GM19035 (cell line): ENCODE measurements around the gene MS4A2.
"Not testable (repeated sequence)": the region's sequence is repeated elsewhere in the genome, so short reads cannot be mapped to it uniquely, and the experiment has no call there.

Experiments used
- ATAC-seq: cut with Tn5 transposase; IDR thresholded peaks from one replicate; pipeline ENCODE4 v1.9.1; 2021; ENCODE audit not compliant: unreplicated experiment

Gene MS4A2

DNA sequence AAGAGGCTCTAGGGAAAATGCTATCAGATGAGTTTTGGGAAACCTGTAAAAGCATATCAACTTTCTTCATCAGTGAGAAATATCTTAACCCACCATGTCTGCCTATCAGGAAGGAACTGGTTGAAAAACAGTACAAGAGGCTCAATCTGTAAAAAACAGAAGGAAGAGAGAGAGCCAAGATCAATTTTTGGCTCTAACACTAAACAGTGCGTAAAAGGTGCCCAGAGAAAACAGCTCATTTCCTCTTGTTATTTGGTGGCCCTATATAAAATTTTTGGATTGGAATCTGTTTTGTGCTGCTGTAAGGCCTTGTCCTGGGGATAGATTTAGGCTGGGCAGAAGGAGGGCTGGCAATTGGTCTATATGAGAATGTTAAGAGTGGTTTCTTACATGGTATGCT, 12.1 kb downstream of the MS4A2 start:
- ATAC-seq = no peak

DNA sequence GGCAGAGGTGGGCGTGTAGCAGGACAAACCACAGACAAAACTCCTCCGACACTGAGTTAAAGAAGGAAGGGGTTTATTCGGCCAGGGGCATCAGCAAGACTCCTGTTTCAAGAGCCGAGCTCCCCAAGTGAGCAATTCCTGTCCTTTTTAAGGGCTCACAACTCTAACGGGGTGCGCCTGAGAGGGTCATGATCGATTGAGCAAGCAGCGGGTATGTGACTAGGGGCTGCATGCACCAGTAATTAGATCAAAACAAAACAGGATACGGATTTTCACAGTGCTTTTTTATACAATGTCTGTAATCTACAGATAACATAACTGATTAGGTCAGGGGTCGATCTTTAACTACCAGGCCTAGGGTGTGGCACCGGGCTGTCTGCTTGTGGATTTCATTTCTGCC, 12.9 kb downstream of the MS4A2 start:
- not testable (repeated sequence) for ATAC-seq

DNA sequence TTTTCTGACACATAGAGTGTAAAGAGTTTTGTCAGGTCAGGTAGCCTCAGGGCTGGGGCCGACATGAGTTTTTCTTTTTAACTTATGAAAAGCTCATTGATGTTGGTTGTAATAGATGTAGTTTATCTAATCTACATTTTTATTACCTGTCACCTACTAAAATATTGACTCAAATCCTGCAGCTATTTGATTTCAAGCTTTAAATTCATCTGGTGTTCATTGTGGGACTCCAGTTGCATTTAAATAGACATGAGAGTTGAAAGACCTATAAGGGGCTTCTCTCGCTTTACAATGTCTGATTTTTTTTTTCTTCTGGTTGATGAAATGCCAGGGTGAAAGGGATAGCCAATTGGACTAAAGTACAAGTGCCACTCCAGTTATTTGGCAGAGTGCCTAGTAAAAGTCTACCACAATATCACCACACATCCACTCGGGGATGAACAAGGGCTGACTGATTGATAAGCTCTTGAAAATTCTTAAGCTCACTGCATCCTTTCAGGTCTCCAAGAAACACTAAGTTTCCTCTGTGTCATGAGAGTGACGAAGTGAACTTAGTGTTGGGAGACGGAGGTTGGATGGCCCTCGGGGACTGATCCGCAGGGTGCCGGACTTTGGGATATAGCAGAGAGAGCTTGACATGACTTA, 16.1 kb downstream of the MS4A2 start:
- ATAC-seq = not testable (repeated sequence)

DNA sequence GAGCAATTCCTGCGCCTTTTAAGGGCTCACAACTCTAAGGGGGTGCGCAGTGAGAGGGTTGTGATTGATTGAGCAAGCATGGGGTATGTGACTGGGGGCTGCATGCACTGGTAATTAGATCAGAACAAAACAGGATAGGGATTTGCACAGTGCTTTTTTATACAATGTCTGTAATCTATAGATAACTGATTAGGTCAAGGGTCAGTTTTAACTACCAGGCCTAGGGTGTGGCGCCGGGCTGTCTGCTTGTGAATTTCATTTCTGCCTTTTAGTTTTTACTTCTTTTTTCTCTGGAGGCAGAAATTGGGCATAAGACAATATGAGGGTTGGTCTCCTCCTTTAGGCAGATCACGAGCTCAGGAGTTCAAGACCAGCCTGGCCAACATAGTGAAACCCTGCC, 20.2 kb downstream of the MS4A2 start:
- ATAC-seq = not testable (repeated sequence)

DNA sequence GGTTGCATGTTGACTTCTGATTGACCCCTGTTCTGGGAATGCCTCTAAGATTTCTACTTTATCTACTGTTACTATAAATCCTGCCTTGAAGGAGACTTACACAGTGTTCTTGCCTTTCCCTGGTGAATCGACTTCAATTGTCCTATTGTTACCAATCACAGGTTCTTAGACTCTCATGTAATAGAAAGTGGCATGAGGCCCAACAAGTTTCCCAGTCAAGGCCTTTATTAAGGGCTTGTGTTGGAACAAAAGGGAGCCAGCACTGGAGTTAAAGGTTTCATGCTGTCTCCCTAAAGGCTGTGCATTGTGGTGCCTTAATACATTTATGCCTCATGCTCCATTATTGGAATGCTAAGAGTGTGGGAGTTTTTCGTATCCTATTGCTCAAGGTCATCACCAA, 23.3 kb downstream of the MS4A2 start:
- ATAC-seq = no peak

DNA sequence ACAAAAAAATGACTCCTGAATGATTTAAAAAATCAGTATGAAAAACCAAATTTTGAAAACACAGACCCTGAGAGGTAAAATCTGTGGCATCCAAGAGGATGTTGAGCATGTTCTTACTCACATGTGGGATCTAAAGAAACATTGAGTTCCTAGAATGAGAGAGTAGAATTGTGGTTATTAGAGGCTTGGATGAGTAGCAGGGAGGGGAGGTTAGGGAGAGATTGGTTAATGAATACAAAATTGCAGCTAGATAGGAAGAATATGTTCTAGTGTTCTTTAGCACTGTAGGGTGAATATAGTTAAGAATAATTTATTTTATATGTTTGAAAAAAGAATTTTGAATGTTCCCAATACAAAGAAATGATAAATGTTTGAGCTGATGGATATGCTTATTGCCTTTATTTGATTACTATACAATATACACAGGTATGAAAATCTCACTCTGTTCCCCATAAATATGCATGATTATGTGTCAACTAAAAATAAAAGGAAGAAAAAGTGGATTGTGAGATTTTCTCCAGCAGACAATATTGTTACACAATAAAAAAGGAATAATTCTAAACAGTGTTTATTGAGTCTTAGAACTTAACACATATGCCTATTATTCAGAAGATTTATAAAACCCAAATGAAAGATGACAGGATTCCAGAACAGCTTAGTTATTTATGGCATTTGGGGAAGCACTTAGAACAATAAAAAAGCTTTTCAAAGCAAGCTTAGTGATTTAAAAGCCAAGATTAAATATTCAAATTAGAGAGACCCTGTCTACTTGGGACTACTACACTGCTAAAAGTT, 28.7 kb downstream of the MS4A2 start:
- no peak for ATAC-seq

DNA sequence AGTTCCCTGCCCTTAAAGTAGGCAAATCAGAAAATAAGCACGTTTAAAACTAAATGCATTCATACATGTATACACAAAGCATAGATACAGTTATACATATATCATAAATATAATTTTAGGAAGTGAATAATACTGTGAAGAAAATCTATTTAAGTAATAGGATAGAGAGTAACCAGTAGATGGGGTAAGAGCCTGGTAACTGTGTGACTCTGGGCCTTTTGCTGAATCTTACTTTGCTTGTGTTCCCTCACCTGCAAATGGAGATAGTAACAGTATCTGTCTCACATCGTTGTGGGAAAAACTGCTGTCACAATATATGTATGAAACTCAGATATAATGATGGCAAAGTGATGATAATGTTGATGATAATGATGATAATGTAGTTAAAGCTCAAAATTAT, 29.9 kb downstream of the MS4A2 start:
- no peak for ATAC-seq

DNA sequence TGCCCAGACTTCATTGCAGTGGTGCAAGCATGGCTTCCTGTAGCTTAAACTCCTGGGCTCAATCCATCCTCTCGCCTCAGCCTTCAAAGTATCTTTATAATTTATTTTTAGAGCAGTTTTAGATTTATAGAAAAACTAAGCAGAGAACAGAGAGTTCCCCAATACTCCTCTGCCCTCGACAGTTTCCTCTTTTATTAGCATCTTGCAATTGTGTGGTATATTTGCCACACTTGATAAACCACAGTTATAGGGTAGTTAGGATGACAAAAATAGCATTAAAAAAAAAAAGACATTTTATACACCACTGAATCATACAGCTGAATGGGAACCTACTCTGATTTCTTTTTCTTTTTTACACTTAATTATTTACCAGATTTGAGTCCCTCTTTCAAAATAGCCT, 31.2 kb downstream of the MS4A2 start:
- ATAC-seq = no peak

DNA sequence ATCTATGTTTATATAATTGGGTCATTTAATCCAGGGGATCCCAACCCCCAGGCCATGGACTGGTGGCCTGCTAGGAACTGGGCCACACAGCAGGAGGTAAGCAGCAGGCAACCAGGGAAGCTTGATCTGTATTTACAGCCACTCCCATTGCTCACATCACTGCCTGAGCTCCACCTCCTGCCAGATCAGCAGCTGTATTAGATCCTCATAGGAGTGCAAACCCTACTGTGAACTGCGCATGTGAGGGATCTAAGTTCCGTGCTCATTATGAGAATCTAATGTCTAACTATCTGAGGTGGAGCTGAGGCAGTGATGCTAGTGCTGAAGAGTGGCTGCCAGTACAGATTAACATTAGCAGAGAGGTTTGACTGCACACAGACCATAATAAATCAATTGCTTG, 32.8 kb downstream of the MS4A2 start:
- ATAC-seq = no peak

DNA sequence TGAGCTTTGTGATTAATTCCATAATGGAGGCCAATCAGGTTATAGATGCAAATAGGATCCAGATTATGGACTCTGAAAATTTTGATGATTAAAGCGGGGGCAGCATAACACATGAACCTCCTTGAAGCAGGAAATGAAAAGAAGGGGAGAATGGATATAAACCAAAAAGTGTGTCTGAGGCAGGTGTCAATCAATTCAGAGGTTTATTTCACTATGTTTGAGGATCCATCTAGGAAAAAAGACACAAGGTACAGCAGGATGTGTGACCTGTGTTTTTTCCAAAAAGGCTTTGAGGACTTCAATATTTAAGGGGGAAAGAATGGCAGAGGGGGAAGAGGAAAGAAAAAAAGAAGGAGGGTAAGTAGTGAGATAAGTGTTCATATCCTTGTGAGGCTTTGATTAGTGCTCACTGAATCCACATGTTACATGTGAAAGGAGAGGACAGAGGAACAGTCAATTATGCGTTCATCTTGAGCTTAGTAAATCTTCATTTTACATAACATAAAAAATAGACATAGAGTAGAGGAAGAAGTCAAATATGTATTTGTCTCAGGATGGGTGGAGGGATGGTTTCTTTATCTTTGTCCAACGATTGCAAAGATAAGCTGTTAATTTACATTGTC, 34.1 kb downstream of the MS4A2 start:
- ATAC-seq = no peak

DNA sequence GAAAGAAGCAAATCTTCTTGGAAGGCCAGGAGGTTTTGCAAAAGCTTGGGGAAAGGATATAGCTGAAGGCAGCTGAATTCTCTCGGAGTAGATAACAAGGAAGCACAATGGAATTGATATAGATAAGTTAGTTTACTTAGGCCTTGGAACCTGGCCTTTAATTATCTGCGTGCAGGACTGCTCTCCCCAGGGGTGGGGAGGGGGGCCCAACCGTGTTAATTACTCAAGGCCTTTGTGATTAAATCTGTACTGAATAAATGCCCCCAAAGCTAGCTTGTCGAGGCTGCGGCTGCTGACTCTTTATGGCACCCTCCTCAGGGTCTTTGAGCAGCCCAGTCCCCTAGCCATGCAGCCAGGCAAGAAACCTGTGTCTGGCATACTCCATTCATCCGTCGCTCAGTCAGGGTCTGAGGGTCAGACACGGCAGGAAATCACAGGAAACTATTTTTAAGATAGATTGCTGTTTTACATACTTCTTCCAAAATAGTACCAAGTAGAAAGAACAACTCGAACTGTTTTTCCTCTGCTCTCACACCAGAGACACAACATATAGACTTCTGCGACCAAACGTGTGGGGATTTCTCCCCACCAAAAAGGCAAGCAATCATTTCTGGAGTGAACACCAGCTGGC, 36.5 kb downstream of the MS4A2 start:
- no peak for ATAC-seq

DNA sequence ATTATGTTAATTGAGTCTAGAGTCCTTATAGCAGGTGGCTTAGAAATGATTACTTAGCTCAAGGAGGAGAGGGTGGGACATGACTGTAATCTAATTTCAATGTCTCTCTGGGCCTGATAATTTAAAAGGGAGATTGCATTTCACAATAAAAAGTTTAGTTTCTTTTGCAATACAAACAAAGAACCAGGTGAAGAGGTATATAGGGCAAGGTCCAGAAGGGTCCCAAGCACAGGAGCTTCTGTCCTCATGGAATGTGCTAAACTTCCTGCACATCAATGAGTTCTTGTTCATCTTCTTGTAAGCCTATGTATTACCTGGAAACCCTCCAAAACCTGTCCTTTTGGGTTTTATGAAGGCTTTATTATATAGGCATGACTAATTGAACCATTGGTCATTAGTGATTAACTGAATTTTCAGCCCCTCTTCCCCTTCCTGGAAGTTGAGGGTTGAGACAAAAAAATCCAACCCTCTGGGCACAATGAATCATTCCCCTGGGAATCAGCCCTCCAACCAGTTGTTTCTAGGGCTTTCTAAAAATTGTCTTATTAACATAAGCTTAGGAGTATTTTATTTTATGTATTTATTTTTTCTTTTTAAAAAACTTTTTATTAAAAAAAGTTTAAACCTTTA, 37.6 kb downstream of the MS4A2 start:
- ATAC-seq = no peak

DNA sequence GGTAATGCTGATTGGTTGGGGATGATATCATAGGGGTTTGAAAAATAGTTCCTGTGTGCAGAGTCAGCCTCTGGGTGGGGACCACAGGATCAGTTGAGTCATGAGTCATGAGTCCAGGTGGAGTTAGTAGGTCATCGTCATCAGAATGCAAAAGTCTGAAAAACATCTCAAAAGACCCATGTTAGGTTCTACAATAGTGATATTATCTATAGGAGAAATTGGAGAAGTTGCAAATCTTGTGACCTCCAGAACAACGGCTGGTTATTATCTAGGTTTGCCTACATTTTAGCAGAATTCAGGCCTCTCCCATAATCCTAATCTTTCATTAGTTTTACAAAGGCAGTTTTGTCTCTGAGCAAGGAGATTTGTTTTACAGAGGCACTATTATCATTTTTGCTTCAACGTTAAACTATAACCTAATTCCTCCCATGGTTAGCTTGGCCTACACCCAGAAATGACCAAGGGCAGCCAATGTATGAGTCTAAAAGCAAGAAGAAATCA, 38.9 kb downstream of the MS4A2 start:
- ATAC-seq = no peak

DNA sequence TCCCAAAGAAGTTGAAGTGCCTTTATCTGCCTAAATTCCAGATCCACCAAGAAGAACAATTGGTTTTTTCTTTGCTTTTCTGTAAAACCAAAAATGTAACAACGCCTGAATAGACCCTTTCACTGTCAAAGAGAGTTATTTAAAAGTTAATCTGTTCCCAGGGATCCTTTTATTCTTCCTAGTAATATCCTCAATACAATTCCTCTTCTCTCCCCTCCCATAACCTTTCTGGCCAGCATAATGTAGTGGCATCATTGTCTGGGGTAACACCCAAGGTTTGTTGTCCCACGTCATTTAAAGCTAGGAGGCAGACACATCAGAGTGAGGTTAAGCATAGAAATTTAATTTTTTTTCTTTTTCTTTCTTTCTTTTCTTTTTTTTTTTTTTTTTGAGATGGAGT, 39.9 kb downstream of the MS4A2 start:
- ATAC-seq = no peak

DNA sequence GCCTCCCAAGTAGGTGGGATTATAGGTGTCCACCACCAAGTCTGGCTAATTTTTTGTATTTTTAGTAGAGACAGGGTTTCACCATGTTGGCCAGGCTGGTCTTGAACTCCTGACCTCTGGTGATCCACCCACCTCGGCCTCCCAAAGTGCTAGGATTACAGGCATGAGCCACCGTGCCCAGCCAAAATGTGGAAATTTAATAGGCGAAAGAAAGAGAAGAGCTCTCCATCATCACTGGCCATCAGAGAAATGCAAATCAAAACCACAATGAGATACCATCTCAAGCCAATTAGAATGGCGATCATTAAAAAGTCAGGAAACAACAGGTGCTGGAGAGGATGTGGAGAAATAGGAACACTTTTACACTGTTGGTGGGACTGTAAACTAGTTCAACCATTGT, 40.4 kb downstream of the MS4A2 start:
- ATAC-seq = not testable (repeated sequence)

DNA sequence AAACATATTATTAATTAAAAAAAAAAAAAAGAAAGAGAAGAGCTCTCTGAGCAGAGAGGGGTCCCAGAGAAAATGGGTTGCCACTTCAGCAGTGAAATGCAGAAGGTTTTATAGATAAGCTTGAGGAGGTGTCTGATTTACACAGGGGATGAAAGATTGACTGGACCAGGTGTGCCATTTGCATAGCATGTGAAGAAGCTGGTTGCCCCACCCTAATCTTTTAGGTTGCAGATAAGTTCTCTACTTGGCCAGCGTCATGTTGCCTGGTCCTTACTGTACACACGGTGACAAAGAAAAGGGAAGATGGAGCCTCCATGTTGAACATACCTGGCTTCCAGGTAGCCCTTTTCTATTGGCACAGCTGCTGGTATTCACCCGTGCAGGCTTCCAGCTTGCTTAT, 41.4 kb downstream of the MS4A2 start:
- ATAC-seq = no peak

DNA sequence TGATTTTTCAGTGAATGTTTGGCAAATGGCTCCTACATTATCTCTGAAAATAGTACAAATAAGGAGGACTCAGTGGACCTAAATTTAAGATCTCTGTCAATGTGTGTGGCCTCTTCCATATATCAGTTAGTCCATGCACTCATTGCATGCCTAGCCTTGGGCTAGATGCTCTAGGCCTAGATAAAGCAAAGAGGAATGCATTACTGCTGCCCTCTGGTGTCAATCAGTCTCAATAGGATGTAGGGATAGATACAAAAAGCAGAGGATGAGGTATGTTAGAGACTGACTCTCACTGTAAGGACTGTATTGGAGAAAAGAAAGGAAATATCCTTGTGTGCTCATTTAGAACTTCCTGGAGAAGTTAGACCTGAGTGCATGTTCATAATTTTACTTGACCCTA, 42.0 kb downstream of the MS4A2 start:
- no peak for ATAC-seq

DNA sequence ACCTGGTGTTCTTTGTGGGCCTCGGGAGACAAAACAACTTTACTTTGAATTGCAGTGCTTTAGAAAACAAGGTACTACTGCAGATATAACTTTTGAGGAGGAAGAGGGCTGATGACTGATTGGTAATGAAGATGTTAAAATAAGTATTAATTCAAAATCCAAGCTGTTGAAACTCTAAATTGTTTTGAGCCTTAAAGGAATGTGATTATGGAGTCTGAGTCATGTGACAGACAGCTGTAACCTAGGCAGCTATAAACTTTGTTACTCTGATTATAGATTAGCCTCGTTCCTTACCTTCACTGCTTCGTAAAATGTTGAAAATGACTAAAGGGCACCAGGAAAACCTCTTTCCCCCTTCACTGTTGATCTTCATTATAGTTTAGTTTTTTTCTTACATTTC, 43.4 kb downstream of the MS4A2 start:
- ATAC-seq = no peak

DNA sequence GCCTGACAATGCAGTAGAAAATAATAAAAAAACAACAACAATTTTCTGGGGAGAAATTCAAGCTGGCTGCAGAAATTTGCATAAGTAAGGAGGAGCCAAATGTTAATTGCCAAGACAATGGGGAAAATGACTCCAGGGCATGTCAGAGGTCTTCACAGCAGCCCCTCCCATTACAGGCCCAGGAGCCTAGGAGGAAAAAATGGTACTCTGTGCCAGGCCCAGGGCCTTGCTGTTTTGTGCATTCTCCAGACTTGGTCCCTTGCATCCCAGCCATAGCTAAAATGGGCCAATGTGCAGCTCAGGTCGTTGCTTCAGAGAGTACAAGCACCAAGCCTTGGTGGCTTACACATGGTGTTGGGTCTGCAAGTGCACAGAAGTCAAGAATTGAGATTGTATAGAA, 45.5 kb downstream of the MS4A2 start:
- ATAC-seq = no peak

DNA sequence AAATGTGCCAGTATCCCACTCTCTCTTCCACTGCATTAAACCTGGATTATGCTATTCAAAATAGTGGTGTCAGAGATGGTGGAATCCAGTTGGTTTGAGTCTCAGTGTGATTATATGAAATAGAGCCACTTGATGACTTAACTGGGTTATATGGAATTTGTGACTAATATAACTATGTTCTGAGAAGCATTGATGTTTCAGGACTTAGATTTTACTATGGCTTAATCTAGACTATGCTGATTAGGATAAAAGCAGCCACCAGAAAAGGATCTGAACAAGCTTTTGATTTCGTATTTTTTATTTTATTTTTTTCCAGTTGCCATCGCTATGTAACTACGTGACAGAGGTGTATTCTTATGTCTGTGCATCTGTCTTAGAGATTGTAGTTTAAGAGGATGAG, 55.3 kb downstream of the MS4A2 start:
- ATAC-seq = no peak

DNA sequence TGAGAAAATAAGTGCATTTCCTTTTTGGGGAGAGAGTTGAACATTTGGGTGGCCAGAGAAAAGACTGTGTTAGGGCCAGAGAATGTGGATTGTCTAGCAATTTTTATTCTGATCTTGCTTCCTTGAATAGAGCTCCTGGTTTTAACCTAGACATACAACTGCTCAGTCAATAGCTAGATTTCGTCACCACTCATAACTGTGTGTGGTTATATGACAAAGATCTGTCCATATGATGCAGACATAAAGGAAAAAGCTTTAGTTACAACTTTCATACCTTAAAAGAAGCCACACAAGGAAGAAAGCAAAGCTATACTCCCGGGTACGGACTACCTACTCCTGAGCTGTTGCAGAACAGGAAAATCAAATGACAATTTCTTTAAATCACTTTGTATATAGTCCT, 57.2 kb downstream of the MS4A2 start:
- ATAC-seq = no peak
